GM12878 (cell line): ENCODE data around the gene SEPHS1. TPM values are rescaled to one million over a fixed set of nuclear protein-coding genes. Genes with fewer than 3 reads are reported as not detected.

ENCODE experiments used
- ATAC-seq: fragments of 200-7000 bp; cut with Tn5 transposase; 3 replicates; pipeline ENCODE4 v1.9.1; 2020; ENCODE audit warnings: mild to moderate bottlenecking, moderate library complexity
- BruUV-seq: library from RNA; stranded (reverse); fragments of 400-500 nt; replicated peaks from 2 replicates; lab custom pipeline; 2021; lab: Mats Ljungman, UMichigan
- CTCF ChIA-PET: fragments of 300-600 bp; sonication (Branson Sonifier 250); formaldehyde crosslinking; extraction: SDS; loops from one replicate; lab custom pipeline; 2021; ENCODE audit warnings: inconsistent platforms; lab: Yijun Ruan, JAX
- POLR2A ChIA-PET: fragments of 350-600 bp; formaldehyde crosslinking; extraction: SDS; loops from one replicate; lab custom pipeline; 2021; ENCODE audit warnings: inconsistent platforms; lab: Charles Lee
- RAD21 ChIA-PET: fragments of 300-600 bp; sonication (Branson Sonifier 250); formaldehyde crosslinking; loops from one replicate; lab custom pipeline; 2023; ENCODE audit warnings: antibody characterized with exemption; ENCODE audit not compliant: unreplicated experiment; lab: Charles Lee
- SMC1A ChIA-PET: fragments of 300-600 bp; sonication (Branson Sonifier 250); formaldehyde crosslinking; loops from one replicate; lab custom pipeline; 2023; ENCODE audit not compliant: unreplicated experiment, uncharacterized antibody; lab: Charles Lee
- DNase-seq: peaks from one replicate; pipeline ENCODE4 v3.0.0-alpha.2; 2011; ENCODE audit warnings: low read depth, low spot score
- FAIRE-seq: peaks from 3 replicates; lab custom pipeline; 2011; peaks lifted over from hg19 to GRCh38; lab: Jason Lieb, UNC
- H2AFZ ChIP-seq: 2 replicates; pipeline ENCODE4 v1.6.0; 2011; ENCODE audit warnings: low read depth, low read length, control low read depth; ENCODE audit not compliant: control insufficient read depth
- H3K27ac ChIP-seq: 2 replicates; pipeline ENCODE4 v1.5.1; 2011; ENCODE audit warnings: control low read depth; ENCODE audit not compliant: control insufficient read depth, insufficient read depth
- H3K27me3 ChIP-seq, 2 experiments: replicated peaks in 1 of 2; 2 replicates each; pipeline versions ENCODE4 v1.6.0 to v1.6.1; 2011; ENCODE audit warnings: low read length in 1 of 2; ENCODE audit not compliant: control insufficient read depth in 2 of 2, insufficient read depth in 2 of 2
- H3K36me3 ChIP-seq, 2 experiments: 2 replicates each; pipeline ENCODE4 v1.5.1; 2011; ENCODE audit warnings: low read length in 1 of 2; ENCODE audit not compliant: control insufficient read depth in 2 of 2, insufficient read depth in 2 of 2
- H3K4me1 ChIP-seq: 2 replicates; pipeline ENCODE4 v1.6.1; 2011; ENCODE audit warnings: mild to moderate bottlenecking, low read length, moderate library complexity, mixed read lengths; ENCODE audit not compliant: control insufficient read depth, insufficient read depth
- H3K4me2 ChIP-seq: 2 replicates; pipeline ENCODE4 v1.6.0; 2011; ENCODE audit warnings: control low read depth; ENCODE audit not compliant: control insufficient read depth, insufficient read depth
- H3K4me3 ChIP-seq: fragments of 200-600 bp; sonication (generic); 2 replicates; pipeline ENCODE4 v1.5.1; 2016
- H3K79me2 ChIP-seq: 2 replicates; pipeline ENCODE4 v1.6.0; 2011; ENCODE audit warnings: low read length; ENCODE audit not compliant: control insufficient read depth, insufficient read depth
- H3K9ac ChIP-seq: 2 replicates; pipeline ENCODE4 v1.8.0; 2011; ENCODE audit warnings: low read length, control low read depth, mixed read lengths; ENCODE audit not compliant: control insufficient read depth, insufficient read depth
- H3K9me3 ChIP-seq: replicated peaks from 3 replicates; pipeline ENCODE4 v1.5.1; 2011; ENCODE audit warnings: mild to moderate bottlenecking, low read length; ENCODE audit not compliant: control insufficient read depth, insufficient read depth
- H4K20me1 ChIP-seq: 2 replicates; pipeline ENCODE4 v1.6.0; 2011; ENCODE audit not compliant: control insufficient read depth, insufficient read depth
- CEBPB ChIP-seq, 2 experiments: fragments of 150-350 bp in 1 of 2; IDR thresholded peaks; 2 replicates each; pipeline ENCODE4 v1.6.1; 2012 to 2014; ENCODE audit warnings: low read depth in 2 of 2, low read length in 2 of 2, borderline replicate concordance in 1 of 2, inconsistent platforms in 1 of 2
- CHD2 ChIP-seq: IDR thresholded peaks from 2 replicates; pipeline ENCODE4 v1.6.1; 2011; ENCODE audit warnings: low read depth, low read length, improper control_type of control experiment, borderline replicate concordance
- EP300 ChIP-seq, 2 experiments: fragments of 150-350 bp in 1 of 2; IDR thresholded peaks; 2 replicates each; pipeline ENCODE4 v1.6.1; 2011 to 2012; ENCODE audit warnings: low read depth in 2 of 2, low read length in 2 of 2, borderline replicate concordance in 1 of 2, improper control_type of control experiment in 1 of 2, inconsistent platforms in 1 of 2; ENCODE audit not compliant: control insufficient read depth in 1 of 2
- JUND ChIP-seq: IDR thresholded peaks from 2 replicates; pipeline ENCODE4 v1.6.1; 2012; ENCODE audit warnings: low read depth, mild to moderate bottlenecking, low read length, improper control_type of control experiment, moderate library complexity
- MTA2 ChIP-seq: fragments of 450-650 bp; IDR thresholded peaks from 2 replicates; pipeline ENCODE4 v1.6.1; 2016; ENCODE audit warnings: low read depth, mild to moderate bottlenecking, moderate library complexity
- SMARCA5 ChIP-seq: fragments of 450-650 bp; IDR thresholded peaks from 2 replicates; pipeline ENCODE4 v1.6.1; 2017; ENCODE audit warnings: mild to moderate bottlenecking
- TCF7 ChIP-seq: IDR thresholded peaks from 2 replicates; pipeline ENCODE4 v1.6.1; 2014; ENCODE audit warnings: antibody characterized with exemption, borderline replicate concordance
- ZZZ3 ChIP-seq: IDR thresholded peaks from 2 replicates; pipeline ENCODE4 v1.6.1; 2011; ENCODE audit warnings: low read depth; ENCODE audit not compliant: control insufficient read depth, insufficient read length
- WGBS: methylation state at CpG from one replicate; pipeline ENCODE4 v1.1.6; 2016; ENCODE audit warnings: low lambda C conversion rate; ENCODE audit not compliant: insufficient replicate concordance, insufficient coverage; ENCODE audit errors: missing lambda C conversion rate; 5-methylcytosine and 5-hydroxymethylcytosine counted together
- in situ Hi-C: fragments of 300-500 bp; cut with MboI; formaldehyde crosslinking; loops from 9 replicates; pipeline ENCODE4 v1.14.3; 2018; ENCODE audit warnings: mixed read lengths
- intact Hi-C: fragments of 100-400 bp; cut with micrococcal nuclease; formaldehyde crosslinking; loops from one replicate; pipeline ENCODE4 v1.14.2; 2022; ENCODE audit not compliant: unreplicated experiment
- polyA plus RNA-seq, 11 experiments: library from polyadenylated mRNA; depleted of rRNA in 4 of 11; unstranded in 6 of 11; stranded (reverse) in 5 of 11; fragments of >200 nt; fragmentation: Nextera tagmentation in 4 of 11; fragmentation: Illumina TruSeq in 1 of 11; extraction: Ambion mirVana in 4 of 11; extraction: Trizol in 1 of 11; gene quantifications; 1 replicate in 1 of 11; 2 replicates in 10 of 11; pipeline versions ENCODE4 v1.2.1 to v1.2.3, GENCODE V29; 2011 to 2016; ENCODE audit warnings: inconsistent platforms in 2 of 11, missing spikeins in 2 of 11, low read depth in 1 of 11
- total RNA-seq, 4 experiments: library from RNA; depleted of rRNA in 3 of 4; stranded (reverse); fragments of >200 nt in 3 of 4; fragmentation: Illumina TruSeq in 1 of 4; extraction: Trizol in 1 of 4; gene quantifications; 2 replicates each; pipeline versions ENCODE4 v1.2.1 to v1.2.3, GENCODE V29; 2013 to 2021
- TF ChIP-seq, protein P1 (sequence below): fragments of 150-350 bp; IDR thresholded peaks from 2 replicates; pipeline ENCODE4 v1.6.1; 2014; ENCODE audit warnings: mild to moderate bottlenecking, low read depth, low read length

The SEPHS1 gene
- total and polyA plus RNA-seq, 10 of the 15 experiments (the other 5 are each of a cell fraction or from before 2014, with no cell fraction given): 14.7 to 85.4 (median 48.5) TPM

DNA sequence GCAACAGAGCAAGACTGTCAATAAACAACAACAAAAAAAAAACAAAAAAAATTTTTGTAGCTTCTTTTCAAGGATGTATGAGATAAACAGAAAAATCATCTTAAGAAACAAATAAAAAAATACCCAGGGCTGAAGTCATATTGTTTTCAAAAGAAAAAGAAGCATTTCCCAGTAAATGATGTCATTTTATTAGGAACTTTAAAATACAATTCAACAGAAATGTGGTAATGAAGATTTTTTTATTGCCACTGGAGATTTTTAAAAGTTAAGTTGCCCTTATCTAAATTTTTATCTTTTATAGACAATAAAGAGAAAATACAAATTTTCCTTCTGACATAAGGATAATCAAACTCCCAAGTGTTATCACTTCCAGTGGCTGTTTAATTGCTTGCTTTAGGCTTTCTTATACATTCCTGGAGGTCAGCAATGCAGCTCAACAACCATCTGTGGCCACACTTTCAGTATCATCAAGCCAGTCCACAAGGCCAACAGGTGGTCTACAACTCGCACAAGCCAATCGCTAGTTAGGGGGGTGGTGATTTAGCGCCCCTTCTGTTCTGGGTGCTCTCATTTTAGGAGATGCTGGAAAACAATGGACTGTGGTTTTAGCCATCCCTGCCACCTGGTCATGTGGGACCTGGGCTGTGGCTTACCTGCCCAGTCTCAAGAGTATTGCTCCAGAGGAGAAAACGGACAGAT, 10.8 kb downstream of the SEPHS1 start:
- H3K4me3 ChIP-seq: no peak overlapping the region
- H3K9ac ChIP-seq: no peak overlapping the region
- in situ Hi-C loops: no loop called here
- ChIA-PET POLR2A (interaction anchor here (0.5 to 0.8 kb wide), 2 partner anchors 176 to 465 kb away, joined by 3 to 4 read pairs; partner anchors contain the start of gene MCM10), SMC1A (interaction anchor here (0.8 to 1.5 kb wide), 3 partner anchors 14 to 35 kb away, joined by 3 to 4 read pairs (median 4); no protein-coding TSS in a partner anchor), CTCF (interaction anchor here (1.7 to 2.0 kb wide), 2 partner anchors 35 kb away, joined by 7 read pairs; no protein-coding TSS in a partner anchor), RAD21 (no interaction called here)
- H3K4me1 ChIP-seq: peaks cover 37% of the 10 kb centered on the region
- intact Hi-C loops: no loop called here
- H3K27ac ChIP-seq: peak overlapping the region; percentile 24; the same call in 1 of the 2 replicates
- no peak for TF ChIP-seq ZZZ3
- TF ChIP-seq, protein P1, sequence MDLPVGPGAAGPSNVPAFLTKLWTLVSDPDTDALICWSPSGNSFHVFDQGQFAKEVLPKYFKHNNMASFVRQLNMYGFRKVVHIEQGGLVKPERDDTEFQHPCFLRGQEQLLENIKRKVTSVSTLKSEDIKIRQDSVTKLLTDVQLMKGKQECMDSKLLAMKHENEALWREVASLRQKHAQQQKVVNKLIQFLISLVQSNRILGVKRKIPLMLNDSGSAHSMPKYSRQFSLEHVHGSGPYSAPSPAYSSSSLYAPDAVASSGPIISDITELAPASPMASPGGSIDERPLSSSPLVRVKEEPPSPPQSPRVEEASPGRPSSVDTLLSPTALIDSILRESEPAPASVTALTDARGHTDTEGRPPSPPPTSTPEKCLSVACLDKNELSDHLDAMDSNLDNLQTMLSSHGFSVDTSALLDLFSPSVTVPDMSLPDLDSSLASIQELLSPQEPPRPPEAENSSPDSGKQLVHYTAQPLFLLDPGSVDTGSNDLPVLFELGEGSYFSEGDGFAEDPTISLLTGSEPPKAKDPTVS: no peak
- TF ChIP-seq JUND: no peak
- no peak for TF ChIP-seq CHD2
- no peak for TF ChIP-seq MTA2
- no peak for TF ChIP-seq SMARCA5
- no peak for TF ChIP-seq TCF7
- no peak for TF ChIP-seq CEBPB (IDR thresholded peaks at IDR 0.05; ENCODE audit: borderline replicate concordance in 1 of 2, low read depth in 2 of 2, low read length in 2 of 2)
- no peak for TF ChIP-seq EP300 (IDR thresholded peaks at IDR 0.05; ENCODE audit: borderline replicate concordance in 1 of 2, control insufficient read depth in 1 of 2, low read depth in 2 of 2, low read length in 2 of 2)
- 98% methylated on average over 4 of the region's 4 CpGs for WGBS
- DNase-seq (no peak), FAIRE-seq (no peak), ATAC-seq (no peak)
- no peak overlapping the region for H3K4me2 ChIP-seq
- no peaks in the 10 kb centered on the region for H3K27me3 ChIP-seq
- no peak overlapping the region for H2AFZ ChIP-seq
- peaks cover 32% of the 10 kb centered on the region for H3K79me2 ChIP-seq
- no TSS peak for BruUV-seq
- H3K9me3 ChIP-seq: no peaks in the 10 kb centered on the region
- H4K20me1 ChIP-seq: no peaks in the 10 kb centered on the region
- peaks cover 8 to 27% of the 10 kb centered on the region in 2 experiments for H3K36me3 ChIP-seq
